Hepatocyte (in vitro differentiated cells): ENCODE results near the gene C12orf43.

ENCODE experiments used
- CTCF ChIP-seq: fragments of 200-600 bp; sonication (generic); IDR thresholded peaks from 2 replicates; pipeline ENCODE4 v1.5.1; 2016; ENCODE audit warnings: antibody characterized with exemption, mild to moderate bottlenecking; ENCODE audit not compliant: poor library complexity
- EZH2 ChIP-seq: fragments of 200-600 bp; sonication (generic); IDR thresholded peaks from 2 replicates; pipeline ENCODE4 v1.6.1; 2016; ENCODE audit warnings: antibody characterized with exemption, mild to moderate bottlenecking, borderline replicate concordance
- EZH2phosphoT487 ChIP-seq: fragments of 200-600 bp; sonication (generic); IDR thresholded peaks from one replicate; pipeline ENCODE4 v1.6.1; 2018; ENCODE audit warnings: antibody characterized with exemption, mild to moderate bottlenecking, low read depth, moderate library complexity; ENCODE audit not compliant: unreplicated experiment, severe bottlenecking

- no peak for TF ChIP-seq CTCF
- no peak for TF ChIP-seq EZH2phosphoT487
- TF ChIP-seq EZH2 = no peak
These were observed 46.2 kb upstream of the C12orf43 start for GRCh38 chr12:121062391-121063045.
